Muscle of leg (tissue), 11 donors: Measurements from ENCODE around the gene ATL1. TPM values are rescaled to one million over a fixed set of nuclear protein-coding genes. Genes with fewer than 3 reads are reported as not detected.

Experiments
- DNase-seq: peaks from one replicate; pipeline ENCODE4 v3.0.0; 2013
- H3K27ac ChIP-seq: one replicate; pipeline ENCODE4 v1.5.1; 2013; ENCODE audit warnings: mild to moderate bottlenecking, low read length, control low read depth
- H3K27me3 ChIP-seq: one replicate; pipeline ENCODE4 v1.6.1; 2013; ENCODE audit warnings: low read length; ENCODE audit not compliant: control insufficient read depth, insufficient read depth
- H3K36me3 ChIP-seq: one replicate; pipeline ENCODE4 v1.6.1; 2013; ENCODE audit warnings: low read length; ENCODE audit not compliant: control insufficient read depth, insufficient read depth
- H3K4me1 ChIP-seq: one replicate; pipeline ENCODE4 v1.6.1; 2013; ENCODE audit warnings: low read length; ENCODE audit not compliant: control insufficient read depth, insufficient read depth
- H3K4me3 ChIP-seq: one replicate; pipeline ENCODE4 v1.5.1; 2013; ENCODE audit warnings: low read length, control low read depth
- H3K9me3 ChIP-seq: replicated peaks from 2 replicates; pipeline ENCODE4 v1.6.1; 2013; ENCODE audit warnings: low read depth, low read length; ENCODE audit not compliant: control insufficient read depth
- whole genome bisulfite sequencing: methylation state at CpG from one replicate; pipeline ENCODE4 v1.1.5; 2013; ENCODE audit warnings: missing lambda C conversion rate; ENCODE audit not compliant: insufficient coverage; 5-methylcytosine and 5-hydroxymethylcytosine counted together
- polyA plus RNA-seq, 8 donors: library from polyadenylated mRNA; unstranded; fragments of 120-200 nt; gene quantifications; one replicate each; pipeline versions ENCODE4 v1.2.1 to v1.2.3, GENCODE V29; 2013; ENCODE audit warnings: inconsistent platforms in 1 of 8, low replicate concordance in 1 of 8; ENCODE audit not compliant: insufficient read length in 8 of 8, insufficient read depth in 1 of 8
- total RNA-seq: library from RNA; stranded (reverse); fragments of 120-200 nt; gene quantifications from one replicate; pipeline ENCODE4 v1.2.4, GENCODE V29; 2013

The ATL1 gene
- total and polyA plus RNA-seq, 9 donors = 3.5 to 9.8 (median 6.0) TPM

DNA sequence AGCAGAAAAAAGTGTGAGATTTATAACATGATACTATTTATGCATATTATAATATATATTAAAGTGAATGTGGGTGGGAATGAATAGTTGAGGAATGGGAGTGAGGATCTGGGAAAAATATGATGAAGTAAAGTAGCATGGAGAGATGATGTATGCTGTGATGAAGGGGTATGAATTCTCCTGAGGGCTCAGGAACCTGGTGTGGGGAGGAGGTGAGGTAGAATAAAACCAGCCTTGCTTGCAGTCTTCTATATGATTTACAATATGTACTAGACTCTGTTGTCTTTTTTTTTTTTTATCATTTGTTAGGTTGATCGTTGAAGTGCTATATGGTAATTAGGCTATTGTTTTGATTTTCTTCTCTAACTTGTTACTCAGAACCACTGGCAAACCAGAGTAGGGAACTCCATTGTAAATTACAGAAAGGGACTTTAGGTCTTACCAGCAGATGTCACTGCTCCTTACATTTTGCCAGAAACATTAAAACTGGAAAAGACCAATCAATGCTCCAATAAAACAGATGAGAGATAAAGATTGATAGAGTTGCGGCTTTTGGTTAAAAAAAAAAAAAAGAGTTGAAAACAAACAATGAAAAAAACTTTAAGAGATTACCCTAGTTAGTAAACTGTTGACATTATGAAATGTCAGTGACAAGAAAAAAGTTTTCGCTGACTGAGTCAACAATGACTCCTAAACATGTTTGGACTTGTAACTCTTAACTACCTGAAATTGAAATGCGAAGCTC is 39.9 kb downstream of the ATL1 start:
- Histone ChIP-seq H3K27me3 (no peaks in the 10 kb centered on the region), H3K4me1 (no peaks in the 10 kb centered on the region), H3K36me3 (no peaks in the 10 kb centered on the region), H3K4me3 (no peak overlapping the region), H3K27ac (no peak overlapping the region), H3K9me3 (no peaks in the 10 kb centered on the region)
- peak; percentile 70 for DNase-seq
- no CpG with 5 or more reads among the region's 4 CpGs for WGBS

DNA sequence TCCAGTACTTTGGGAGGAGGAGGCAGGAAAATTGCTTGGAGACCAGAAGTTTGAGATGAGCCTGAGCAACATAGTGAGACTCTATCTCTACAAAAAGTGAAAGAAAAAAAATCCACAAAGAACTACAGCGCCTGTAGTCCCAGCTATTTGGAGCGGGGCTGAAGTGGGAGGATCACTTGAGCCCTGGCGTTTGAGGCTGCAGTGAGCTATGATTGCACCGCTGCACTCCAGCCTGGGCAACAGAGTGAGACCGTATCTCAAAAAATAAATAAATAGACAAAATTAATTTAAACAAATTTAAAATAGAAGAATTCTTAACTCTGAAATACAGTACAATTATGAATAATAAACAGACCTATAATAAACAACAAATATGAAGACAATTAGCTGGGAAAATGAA is 40.9 kb downstream of the ATL1 start:
- no peak for DNase-seq
- no peaks in the 10 kb centered on the region for H3K9me3 ChIP-seq
- no peaks in the 10 kb centered on the region for H3K36me3 ChIP-seq
- WGBS = no CpG with 5 or more reads among the region's 5 CpGs
- no peak overlapping the region for H3K27ac ChIP-seq
- no peaks in the 10 kb centered on the region for H3K27me3 ChIP-seq
- H3K4me3 ChIP-seq = no peak overlapping the region
- no peaks in the 10 kb centered on the region for H3K4me1 ChIP-seq

- no peaks in the 10 kb centered on the region for H3K4me1 ChIP-seq
- no peaks in the 10 kb centered on the region for H3K36me3 ChIP-seq
- no CpG with 5 or more reads among the region's 2 CpGs for WGBS
- DNase-seq = no peak
- no peak overlapping the region for H3K27ac ChIP-seq
- no peak overlapping the region for H3K4me3 ChIP-seq
- no peaks in the 10 kb centered on the region for H3K27me3 ChIP-seq
- H3K9me3 ChIP-seq = no peaks in the 10 kb centered on the region
Measured at GRCh38 chr14:50601394-50601793, 41.4 kb downstream of the ATL1 start.

DNA sequence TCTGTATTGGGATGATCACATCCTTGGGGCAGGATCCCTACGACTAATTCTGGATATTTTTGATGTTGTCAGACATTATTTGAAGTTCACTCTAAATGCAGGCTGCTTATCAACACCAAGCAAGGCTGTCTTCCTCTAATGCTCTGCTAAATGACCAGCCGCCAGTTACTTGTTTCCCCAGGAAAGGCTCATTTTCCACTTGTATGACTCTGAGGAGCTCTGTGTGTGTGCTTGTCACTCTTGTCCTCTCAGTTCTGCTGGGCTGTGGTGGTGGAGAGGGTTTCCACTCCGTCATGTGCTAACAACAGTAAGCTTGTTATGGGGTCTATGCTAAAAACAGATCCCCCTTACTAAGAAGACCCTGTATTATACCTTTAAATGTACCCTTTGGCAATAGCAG is 42.1 kb downstream of the ATL1 start:
- no peak for DNase-seq
- no peaks in the 10 kb centered on the region for H3K9me3 ChIP-seq
- H3K4me3 ChIP-seq = no peak overlapping the region
- H3K27me3 ChIP-seq = no peaks in the 10 kb centered on the region
- H3K27ac ChIP-seq = no peak overlapping the region
- 100% methylated on average over 1 of the region's 3 CpGs for WGBS
- H3K4me1 ChIP-seq = no peaks in the 10 kb centered on the region
- H3K36me3 ChIP-seq = no peaks in the 10 kb centered on the region

- Histone ChIP-seq H3K36me3 (no peaks in the 10 kb centered on the region), H3K4me3 (no peak overlapping the region), H3K9me3 (no peaks in the 10 kb centered on the region), H3K27ac (no peak overlapping the region), H3K4me1 (no peaks in the 10 kb centered on the region), H3K27me3 (no peaks in the 10 kb centered on the region)
- DNase-seq = no peak
- WGBS = no CpG with 5 or more reads among the region's 2 CpGs
Measured at GRCh38 chr14:50603565-50603964, 43.6 kb downstream of the ATL1 start.

DNA sequence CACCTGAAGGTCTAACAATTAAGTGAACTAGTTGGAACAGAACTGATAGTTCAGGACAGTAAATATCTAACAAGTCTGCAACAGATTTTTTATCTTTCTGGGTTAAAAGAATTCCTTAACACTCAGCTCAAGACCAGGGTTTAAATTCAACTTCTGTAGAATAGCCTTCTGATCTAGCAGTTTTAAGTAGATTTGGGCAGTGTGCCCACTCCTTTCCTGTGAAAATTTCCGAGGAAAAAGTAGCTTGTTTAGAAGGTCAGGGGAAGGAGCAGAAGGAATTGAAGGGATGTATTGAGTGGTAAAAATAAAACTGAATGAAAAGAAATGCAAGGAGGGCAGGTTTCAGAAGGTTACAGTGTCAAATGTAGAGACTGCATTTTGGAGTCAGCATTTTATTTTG is 45.8 kb downstream of the ATL1 start:
- Histone ChIP-seq H3K36me3 (no peaks in the 10 kb centered on the region), H3K27ac (no peak overlapping the region), H3K9me3 (no peaks in the 10 kb centered on the region), H3K27me3 (no peaks in the 10 kb centered on the region), H3K4me1 (no peaks in the 10 kb centered on the region), H3K4me3 (no peak overlapping the region)
- 13% methylated on average over 1 of the region's 1 CpG for WGBS
- peak; percentile 74 for DNase-seq

GRCh38 chr14:50606468-50606867 is 46.5 kb downstream of the ATL1 start:
- H3K4me3 ChIP-seq = no peak overlapping the region
- no peaks in the 10 kb centered on the region for H3K36me3 ChIP-seq
- H3K4me1 ChIP-seq = no peaks in the 10 kb centered on the region
- 67% methylated on average over 1 of the region's 2 CpGs for WGBS
- no peak for DNase-seq
- H3K9me3 ChIP-seq = no peaks in the 10 kb centered on the region
- H3K27ac ChIP-seq = no peak overlapping the region
- no peaks in the 10 kb centered on the region for H3K27me3 ChIP-seq

- H3K4me3 ChIP-seq = no peak overlapping the region
- no peaks in the 10 kb centered on the region for H3K4me1 ChIP-seq
- DNase-seq = peak; percentile 49
- 94% methylated on average over 2 of the region's 3 CpGs for WGBS
- no peaks in the 10 kb centered on the region for H3K36me3 ChIP-seq
- H3K27me3 ChIP-seq = no peaks in the 10 kb centered on the region
- H3K27ac ChIP-seq = peak overlapping the region; percentile 45
- no peaks in the 10 kb centered on the region for H3K9me3 ChIP-seq
Measured at GRCh38 chr14:50607181-50607580, 47.2 kb downstream of the ATL1 start.

DNA sequence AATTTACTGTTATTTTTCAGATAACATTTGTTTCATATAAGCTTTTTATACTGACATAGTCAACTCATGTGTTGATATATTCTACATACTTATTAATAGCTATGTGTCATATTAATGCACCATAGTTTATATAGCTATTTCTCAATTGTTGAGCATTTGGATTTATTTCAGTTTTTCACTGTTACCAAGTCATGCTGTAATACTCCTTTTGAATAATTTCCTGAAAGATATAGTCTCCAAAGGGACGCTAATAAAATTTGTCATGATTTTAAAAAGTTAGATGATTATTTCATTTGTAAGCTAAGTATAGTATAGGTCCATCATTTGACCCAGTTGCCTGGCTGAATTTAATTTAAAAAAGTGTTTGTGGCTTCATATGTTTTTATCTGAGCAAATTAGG is 47.8 kb downstream of the ATL1 start:
- Histone ChIP-seq H3K36me3 (no peaks in the 10 kb centered on the region), H3K27me3 (no peaks in the 10 kb centered on the region), H3K4me1 (no peaks in the 10 kb centered on the region), H3K27ac (peak overlapping the region; percentile 45), H3K4me3 (no peak overlapping the region), H3K9me3 (no peaks in the 10 kb centered on the region)
- DNase-seq = peak; percentile 75
- WGBS = no CpG with 5 or more reads among the region's 1 CpG

DNA sequence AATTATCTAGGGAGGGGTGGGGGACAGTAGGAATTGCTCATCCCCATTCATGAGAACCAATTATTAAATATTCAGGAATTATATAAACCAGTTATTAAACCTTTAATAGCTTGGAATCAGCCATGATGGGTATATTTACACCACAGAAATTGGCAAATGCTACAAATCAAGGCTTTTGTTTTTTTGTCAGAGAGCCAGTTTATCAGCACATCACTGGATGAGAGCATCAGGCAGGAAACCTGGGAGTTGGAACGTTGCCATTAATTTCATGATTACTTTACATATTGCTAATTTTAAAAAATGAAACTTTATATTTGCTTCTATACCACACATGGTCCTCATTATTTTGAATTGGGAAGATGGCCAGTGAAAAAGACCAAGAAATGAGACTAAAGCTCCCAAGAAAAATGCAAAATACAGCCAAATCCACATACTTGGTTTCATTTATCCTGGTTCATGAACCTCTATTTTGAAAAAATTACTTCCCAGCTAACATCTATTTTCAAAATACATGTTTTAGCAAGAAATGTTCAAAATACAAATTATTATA is 48.4 kb downstream of the ATL1 start:
- WGBS = no CpG with 5 or more reads among the region's 1 CpG
- Histone ChIP-seq H3K4me3 (no peak overlapping the region), H3K36me3 (no peaks in the 10 kb centered on the region), H3K27ac (peak overlapping the region; percentile 60), H3K27me3 (no peaks in the 10 kb centered on the region), H3K4me1 (no peaks in the 10 kb centered on the region), H3K9me3 (no peaks in the 10 kb centered on the region)
- DNase-seq = peak; percentile 95
